Loucy (cell line): ENCODE measurements around the gene TNKS1BP1.

ENCODE experiments used
- H2AFZ ChIP-seq: fragments of 200-600 bp; sonication (generic); 2 replicates; pipeline ENCODE4 v1.6.0; 2016; ENCODE audit warnings: antibody characterized with exemption, mild to moderate bottlenecking, low read length, moderate library complexity
- H3F3A ChIP-seq: fragments of 200-600 bp; 2 replicates; pipeline ENCODE4 v1.6.0; 2016; ENCODE audit warnings: antibody characterized with exemption, low read depth, mild to moderate bottlenecking
- H3K27me3 ChIP-seq: fragments of 200-600 bp; sonication (generic); 2 replicates; pipeline ENCODE4 v1.6.1; 2014; ENCODE audit warnings: low read length, mild to moderate bottlenecking; ENCODE audit not compliant: insufficient read depth, poor library complexity, severe bottlenecking
- H3K36me3 ChIP-seq: fragments of 200-600 bp; sonication (generic); 2 replicates; pipeline ENCODE4 v1.6.1; 2016; ENCODE audit warnings: low read length; ENCODE audit not compliant: insufficient read depth
- H3K4me1 ChIP-seq: fragments of 200-600 bp; sonication (generic); 2 replicates; pipeline ENCODE4 v1.5.1; 2014; ENCODE audit warnings: low read length, mild to moderate bottlenecking; ENCODE audit not compliant: insufficient read depth, poor library complexity, severe bottlenecking
- H3K4me2 ChIP-seq: fragments of 200-600 bp; sonication (generic); 2 replicates; pipeline ENCODE4 v1.6.0; 2014; ENCODE audit warnings: antibody characterized with exemption, low read length, low read depth, mild to moderate bottlenecking; ENCODE audit not compliant: poor library complexity, severe bottlenecking
- H3K4me3 ChIP-seq: fragments of 200-600 bp; sonication (generic); 2 replicates; pipeline ENCODE4 v1.5.1; 2014; ENCODE audit warnings: low read length, mild to moderate bottlenecking, mixed read lengths; ENCODE audit not compliant: poor library complexity, severe bottlenecking
- H3K79me2 ChIP-seq: fragments of 200-600 bp; sonication (generic); 2 replicates; pipeline ENCODE4 v1.6.1; 2014; ENCODE audit warnings: low read length; ENCODE audit not compliant: insufficient read depth
- H3K9ac ChIP-seq: fragments of 200-600 bp; sonication (generic); 2 replicates; pipeline ENCODE4 v1.6.0; 2014; ENCODE audit warnings: mild to moderate bottlenecking, low read depth, low read length, moderate library complexity; ENCODE audit not compliant: poor library complexity, severe bottlenecking
- H3K9me2 ChIP-seq: fragments of 200-600 bp; sonication (generic); replicated peaks from 2 replicates; pipeline ENCODE4 v1.6.1; 2016; ENCODE audit warnings: low read depth, low read length, mixed read lengths
- H3K9me3 ChIP-seq: fragments of 200-600 bp; sonication (generic); 2 replicates; pipeline ENCODE4 v1.6.1; 2014; ENCODE audit warnings: mild to moderate bottlenecking, antibody characterized with exemption, low read length, low read depth; ENCODE audit not compliant: insufficient read depth
- H4K20me1 ChIP-seq: fragments of 200-600 bp; sonication (generic); 2 replicates; pipeline ENCODE4 v1.6.0; 2014; ENCODE audit warnings: antibody characterized with exemption, low read length, mild to moderate bottlenecking; ENCODE audit not compliant: insufficient read depth, poor library complexity, severe bottlenecking
- EZH2phosphoT487 ChIP-seq: fragments of 200-600 bp; IDR thresholded peaks from 2 replicates; pipeline ENCODE4 v1.6.1; 2018; ENCODE audit warnings: antibody characterized with exemption, mild to moderate bottlenecking, moderate library complexity, borderline replicate concordance
- TF ChIP-seq, protein P1 (sequence below): fragments of 200-600 bp; sonication (generic); conservative IDR thresholded peaks from 2 replicates; pipeline ENCODE4 v1.5.1; 2014; ENCODE audit warnings: mild to moderate bottlenecking, antibody characterized with exemption, low read length

TNKS1BP1 gene

DNA sequence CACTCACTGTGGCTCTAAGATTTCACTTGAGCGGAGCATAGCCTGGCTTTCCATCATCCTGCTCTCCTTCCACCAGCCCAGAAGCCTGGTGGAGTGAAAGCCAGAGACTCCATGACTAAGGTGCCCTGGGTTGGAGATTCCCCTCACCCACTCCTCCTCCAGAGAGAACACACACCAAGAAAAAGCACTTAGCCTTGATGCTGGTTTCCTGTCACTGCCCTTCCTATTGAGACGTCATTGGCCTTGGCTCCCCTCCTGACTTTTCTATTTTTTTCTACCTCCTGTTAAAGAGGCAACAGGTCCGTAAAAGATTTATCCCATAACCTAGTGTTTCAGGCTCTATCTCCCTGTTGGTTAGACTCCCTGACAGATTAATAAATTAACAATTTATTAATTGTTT lies 49.2 kb downstream of the TNKS1BP1 start:
- H3K79me2 ChIP-seq, result no peaks in the 10 kb centered on the region
- no peaks in the 10 kb centered on the region for H4K20me1 ChIP-seq
- H3K9me3 ChIP-seq, result no peaks in the 10 kb centered on the region
- peak overlapping the region; percentile 56; the same call in 1 of the 2 replicates for H2AFZ ChIP-seq
- no peaks in the 10 kb centered on the region for H3K36me3 ChIP-seq
- no peaks in the 10 kb centered on the region for H3F3A ChIP-seq
- peaks cover 8% of the 10 kb centered on the region for H3K4me1 ChIP-seq
- no peak overlapping the region for H3K4me2 ChIP-seq
- H3K9me2 ChIP-seq, result no peaks in the 10 kb centered on the region
- TF ChIP-seq, protein P1, sequence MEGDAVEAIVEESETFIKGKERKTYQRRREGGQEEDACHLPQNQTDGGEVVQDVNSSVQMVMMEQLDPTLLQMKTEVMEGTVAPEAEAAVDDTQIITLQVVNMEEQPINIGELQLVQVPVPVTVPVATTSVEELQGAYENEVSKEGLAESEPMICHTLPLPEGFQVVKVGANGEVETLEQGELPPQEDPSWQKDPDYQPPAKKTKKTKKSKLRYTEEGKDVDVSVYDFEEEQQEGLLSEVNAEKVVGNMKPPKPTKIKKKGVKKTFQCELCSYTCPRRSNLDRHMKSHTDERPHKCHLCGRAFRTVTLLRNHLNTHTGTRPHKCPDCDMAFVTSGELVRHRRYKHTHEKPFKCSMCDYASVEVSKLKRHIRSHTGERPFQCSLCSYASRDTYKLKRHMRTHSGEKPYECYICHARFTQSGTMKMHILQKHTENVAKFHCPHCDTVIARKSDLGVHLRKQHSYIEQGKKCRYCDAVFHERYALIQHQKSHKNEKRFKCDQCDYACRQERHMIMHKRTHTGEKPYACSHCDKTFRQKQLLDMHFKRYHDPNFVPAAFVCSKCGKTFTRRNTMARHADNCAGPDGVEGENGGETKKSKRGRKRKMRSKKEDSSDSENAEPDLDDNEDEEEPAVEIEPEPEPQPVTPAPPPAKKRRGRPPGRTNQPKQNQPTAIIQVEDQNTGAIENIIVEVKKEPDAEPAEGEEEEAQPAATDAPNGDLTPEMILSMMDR, result no peak
- no peak for TF ChIP-seq EZH2phosphoT487
- H3K27me3 ChIP-seq, result no peaks in the 10 kb centered on the region
- no peak overlapping the region for H3K9ac ChIP-seq
- no peak overlapping the region for H3K4me3 ChIP-seq

DNA sequence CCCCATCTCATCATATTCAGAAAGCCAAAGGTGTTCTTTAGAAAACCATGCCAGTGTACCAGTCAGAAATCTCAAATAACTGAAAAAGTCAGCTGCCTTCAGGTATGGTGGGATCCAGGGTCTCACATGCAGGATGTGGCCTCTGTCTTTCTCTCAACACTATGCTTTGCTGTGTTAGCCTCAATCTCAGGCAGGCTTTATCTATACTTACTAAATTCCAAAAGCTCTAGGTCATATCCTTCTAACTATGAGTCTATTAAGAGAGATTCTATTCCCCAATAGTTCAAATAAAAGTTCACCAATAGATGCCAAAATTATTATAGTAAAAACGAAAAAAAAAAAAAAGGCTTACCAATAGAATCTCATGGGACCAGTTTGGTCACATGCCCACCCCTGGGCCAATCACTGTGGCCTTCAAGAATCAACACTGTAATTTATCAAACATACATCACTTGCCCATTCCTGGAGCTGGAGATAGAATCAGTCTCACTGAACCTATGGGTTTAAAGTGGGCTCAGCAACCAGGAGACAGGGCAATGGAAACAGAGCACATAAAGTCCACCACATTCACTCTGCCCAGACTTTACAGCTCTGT lies 49.8 kb downstream of the TNKS1BP1 start:
- Histone ChIP-seq H3F3A (no peaks in the 10 kb centered on the region), H3K9me3 (no peaks in the 10 kb centered on the region), H4K20me1 (no peaks in the 10 kb centered on the region), H3K4me2 (no peak overlapping the region), H3K9ac (no peak overlapping the region), H2AFZ (peak overlapping the region; percentile 56; the same call in 1 of the 2 replicates), H3K79me2 (no peaks in the 10 kb centered on the region), H3K27me3 (no peaks in the 10 kb centered on the region), H3K9me2 (no peaks in the 10 kb centered on the region), H3K36me3 (no peaks in the 10 kb centered on the region), H3K4me1 (peaks cover 8% of the 10 kb centered on the region), H3K4me3 (no peak overlapping the region)
- TF ChIP-seq EZH2phosphoT487, result no peak
- TF ChIP-seq, protein P1, result no peak

DNA sequence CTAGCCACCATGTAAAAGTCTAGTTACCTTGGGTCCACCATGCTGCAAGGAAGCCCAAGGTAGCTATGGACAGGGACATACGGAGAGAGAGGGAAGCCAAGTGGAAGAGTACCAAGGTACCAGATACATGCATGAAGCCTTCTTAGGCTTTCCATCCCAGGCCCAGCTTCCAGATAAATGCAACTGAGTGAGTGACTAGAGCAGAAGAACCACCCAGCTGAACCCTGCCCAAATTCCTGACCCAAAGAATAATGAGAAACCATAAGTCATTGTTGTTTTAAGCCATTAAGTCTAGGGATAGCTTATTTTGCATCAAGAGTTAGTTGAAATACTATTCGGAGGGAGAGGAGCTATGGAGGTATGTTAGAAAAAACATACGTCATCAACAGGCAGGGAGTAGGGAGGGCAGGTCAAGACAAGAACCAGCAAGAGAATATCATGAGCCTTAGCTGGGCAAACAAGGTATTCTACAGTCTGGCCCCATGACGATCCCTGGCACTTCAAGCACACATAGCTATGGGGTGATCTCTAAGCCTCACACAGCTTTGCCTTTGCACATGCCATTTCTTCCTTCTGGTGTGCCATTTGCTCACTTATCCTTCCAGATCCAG lies 51.2 kb downstream of the TNKS1BP1 start:
- Histone ChIP-seq H3K9me3 (no peaks in the 10 kb centered on the region), H3F3A (no peaks in the 10 kb centered on the region), H4K20me1 (no peaks in the 10 kb centered on the region), H3K4me1 (peaks cover 8% of the 10 kb centered on the region), H3K4me2 (no peak overlapping the region), H2AFZ (no peak overlapping the region), H3K27me3 (no peaks in the 10 kb centered on the region), H3K9me2 (no peaks in the 10 kb centered on the region), H3K79me2 (no peaks in the 10 kb centered on the region), H3K4me3 (no peak overlapping the region), H3K36me3 (no peaks in the 10 kb centered on the region), H3K9ac (no peak overlapping the region)
- TF ChIP-seq EZH2phosphoT487, result no peak
- TF ChIP-seq, protein P1, result no peak
